GM12891 (cell line): Measurements from ENCODE around the gene EIPR1.

ENCODE experiments used
- PAX5 ChIP-seq: IDR thresholded peaks from 2 replicates; pipeline ENCODE4 v1.6.1; 2011; ENCODE audit warnings: low read length, moderate library complexity, mild to moderate bottlenecking; ENCODE audit not compliant: insufficient read depth, severe bottlenecking
- POLR2A ChIP-seq: IDR thresholded peaks from 2 replicates; pipeline ENCODE4 v1.6.1; 2011; ENCODE audit warnings: low read depth, low read length, control low read depth
- POLR2AphosphoS5 ChIP-seq: IDR thresholded peaks from 2 replicates; pipeline ENCODE4 v1.6.1; 2011; ENCODE audit warnings: low read depth, low read length, control low read depth
- POU2F2 ChIP-seq: IDR thresholded peaks from 2 replicates; pipeline ENCODE4 v1.6.1; 2011; ENCODE audit warnings: low read depth, mild to moderate bottlenecking, control low read depth, low read length, moderate library complexity
- SPI1 ChIP-seq: IDR thresholded peaks from 2 replicates; pipeline ENCODE4 v1.6.1; 2011; ENCODE audit warnings: low read depth, low read length, control low read depth
- TAF1 ChIP-seq: IDR thresholded peaks from 2 replicates; pipeline ENCODE4 v1.6.1; 2011; ENCODE audit warnings: low read depth, low read length, control low read depth

DNA sequence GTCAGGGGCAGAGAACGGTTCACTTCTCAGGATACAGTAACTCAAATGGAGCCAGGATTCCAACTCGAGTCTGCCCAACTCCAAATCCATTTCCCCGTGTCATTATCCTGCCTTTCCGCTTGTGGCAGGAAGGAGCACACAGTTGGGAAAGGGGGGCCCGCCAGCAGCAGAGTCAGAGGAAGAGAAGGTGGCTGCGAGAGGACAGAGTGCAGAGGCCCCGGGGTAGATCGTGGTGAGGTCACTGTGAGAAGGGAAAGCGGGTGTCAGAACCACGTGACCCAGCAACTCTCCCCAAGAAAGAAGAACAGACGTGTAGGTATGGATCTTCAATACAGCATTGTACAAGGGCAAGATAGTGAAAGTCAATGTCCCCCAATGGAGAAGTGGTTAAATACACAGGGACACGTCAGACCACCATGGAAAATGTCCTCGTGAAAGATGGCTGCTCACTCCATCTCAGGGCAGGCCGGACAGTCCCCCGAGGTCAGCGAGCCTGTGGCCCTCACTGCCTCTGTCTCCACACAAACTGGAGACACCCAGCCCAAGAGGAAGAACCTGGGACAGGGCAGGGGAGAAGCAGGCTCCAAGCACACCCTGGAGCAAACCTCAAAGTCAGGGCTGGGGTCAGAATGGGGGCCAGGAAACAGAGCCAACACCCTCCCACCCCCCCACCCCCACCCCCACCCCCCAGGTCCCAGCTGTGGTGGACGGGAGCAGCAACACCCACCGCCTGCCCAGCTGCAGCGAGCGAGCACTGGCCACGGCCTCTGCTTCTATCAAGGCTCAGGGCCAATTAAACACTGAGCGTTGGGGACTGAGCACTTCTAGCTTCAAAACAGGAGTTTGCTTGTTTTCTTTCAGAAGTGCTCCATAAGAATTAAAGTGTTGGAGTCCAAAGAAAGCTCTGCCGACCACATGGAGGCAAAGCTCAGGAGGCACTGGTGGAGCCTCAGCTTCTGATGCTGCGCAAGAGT lies 92.7 kb downstream of the EIPR1 start:
- TF ChIP-seq POLR2AphosphoS5 (no peak), POLR2A (no peak), TAF1 (no peak), SPI1 (no peak), PAX5 (no peak), POU2F2 (no peak)
